Adrenal gland (tissue), 12 donors: ENCODE measurements around the gene PURB. TPM values are rescaled to one million over a fixed set of nuclear protein-coding genes. Genes with fewer than 3 reads are reported as not detected.

ENCODE experiments used
- DNase-seq, 7 donors: peaks; one replicate each; pipeline ENCODE4 v3.0.0-alpha.2; 2019 to 2020
- H3K27ac ChIP-seq, 5 donors: fragments of 200-600 bp; sonication (generic) in 4 of 5; 1 replicate in 3 of 5; 2 replicates in 2 of 5; pipeline versions ENCODE4 v1.5.1 to v1.8.0; 2016 to 2020; ENCODE audit warnings: mild to moderate bottlenecking in 1 of 5
- H3K27me3 ChIP-seq: fragments of 200-600 bp; 2 replicates; pipeline ENCODE4 v1.8.0; 2021
- H3K36me3 ChIP-seq, 2 donors: fragments of 200-600 bp; replicated peaks in 1 of 2; 1 replicate in 1 of 2; 2 replicates in 1 of 2; pipeline versions ENCODE4 v1.5.1 to v1.8.0; 2018 to 2022
- H3K4me1 ChIP-seq, 2 donors: fragments of 200-600 bp; replicated peaks in 1 of 2; 1 replicate in 1 of 2; 2 replicates in 1 of 2; pipeline versions ENCODE4 v1.5.1 to v1.8.0; 2018 to 2021
- H3K4me3 ChIP-seq, 4 donors: fragments of 200-600 bp; sonication (generic) in 3 of 4; one replicate each; pipeline ENCODE4 v1.5.1; 2016 to 2018
- H3K9me3 ChIP-seq, 3 donors: fragments of 200-600 bp; sonication (generic) in 1 of 3; replicated peaks in 1 of 3; 1 replicate in 2 of 3; 2 replicates in 1 of 3; pipeline versions ENCODE4 v1.5.1 to v1.8.0; 2016 to 2021
- POLR2A ChIP-seq, 2 donors: fragments of 450-650 bp; IDR thresholded peaks; one replicate each; pipeline ENCODE4 v1.6.1; 2017; ENCODE audit warnings: antibody characterized with exemption in 2 of 2, mild to moderate bottlenecking in 2 of 2, moderate library complexity in 1 of 2
- WGBS, 4 donors: extraction: QIAGEN DNeasy Blood & Tissue Kit in 2 of 4; methylation state at CpG; one replicate each; pipeline versions ENCODE4 v1.1.5 to v1.1.7; 2013 to 2017; 5-methylcytosine and 5-hydroxymethylcytosine counted together
- intact Hi-C, 2 donors: fragments of 100-400 bp; cut with DNase I; formaldehyde crosslinking; loops; one replicate each; pipeline versions ENCODE4 v1.14.1 to v1.15.0; 2022 to 2023
- polyA plus RNA-seq, 3 donors: library from polyadenylated mRNA; stranded (reverse); fragments of 200-250 nt in 2 of 3; fragments of 350-450 nt in 1 of 3; fragmentation: Illumina TruSeq in 1 of 3; extraction: RNeasy Lipid Tissue Mini Kit (QIAGEN cat#74804) in 1 of 3; gene quantifications; one replicate each; pipeline ENCODE4 v1.2.3, GENCODE V29; 2013 to 2014
- total RNA-seq, 9 donors: library from RNA; depleted of rRNA in 4 of 9; stranded (reverse); fragments of >200 nt in 4 of 9; fragments of 120-200 nt in 1 of 9; fragmentation: NEBNext Ultra II Directional in 1 of 9; extraction: Animal tissue kit (Norgen Biotek cat#: 25700) in 1 of 9; gene quantifications; one replicate each; pipeline versions ENCODE4 v1.1.0 to v1.2.4, GENCODE V29; 2013 to 2023
- TF ChIP-seq, protein P1 (sequence below), 6 experiments: fragments of 450-650 bp in 4 of 6; fragments of 200-600 bp in 2 of 6; sonication (generic) in 1 of 6; IDR thresholded peaks; 1 replicate in 5 of 6; 2 replicates in 1 of 6; pipeline versions ENCODE4 v1.5.1 to v1.8.0; 2016 to 2021; ENCODE audit warnings: antibody characterized with exemption in 6 of 6, mild to moderate bottlenecking in 2 of 6, moderate library complexity in 1 of 6
- donor health status: healthy with polysubstance abuse.
- donor health status: Bipolar disorder and iron deficiency.
- donor health status: DM: yes; HTN: yes; CAD: no.
- donor health status: DM: no; HTN: no; CAD: no.
- donor health status: DM: no; HTN: no; CAD: no.
- donor health status: DM: yes; HTN: yes; CAD: no.

The PURB gene
- total and polyA plus RNA-seq, 12 donors = 4.6 to 23.3 (median 14.5) TPM

DNA sequence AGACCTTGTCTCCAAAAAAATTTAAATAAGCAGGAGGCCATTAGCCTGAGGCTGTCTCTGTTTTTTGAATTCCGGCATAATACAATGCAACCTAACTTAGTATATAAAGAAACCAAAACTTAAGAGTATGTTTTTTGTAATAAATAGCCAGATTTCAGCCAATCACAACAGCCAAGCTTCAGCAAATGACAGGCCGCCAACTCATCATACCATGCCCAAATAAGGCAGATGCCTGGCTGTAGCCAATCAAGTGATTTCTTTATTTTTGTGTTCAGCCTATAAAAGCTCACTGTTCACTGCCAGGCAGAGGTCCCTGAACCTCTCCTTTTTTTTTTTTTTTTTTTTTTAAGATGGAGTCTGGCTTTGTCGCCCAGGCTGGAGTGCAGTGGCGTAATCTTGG, 12.7 kb upstream of the PURB start:
- H3K27ac ChIP-seq = no peak overlapping the region
- TF ChIP-seq, protein P1, sequence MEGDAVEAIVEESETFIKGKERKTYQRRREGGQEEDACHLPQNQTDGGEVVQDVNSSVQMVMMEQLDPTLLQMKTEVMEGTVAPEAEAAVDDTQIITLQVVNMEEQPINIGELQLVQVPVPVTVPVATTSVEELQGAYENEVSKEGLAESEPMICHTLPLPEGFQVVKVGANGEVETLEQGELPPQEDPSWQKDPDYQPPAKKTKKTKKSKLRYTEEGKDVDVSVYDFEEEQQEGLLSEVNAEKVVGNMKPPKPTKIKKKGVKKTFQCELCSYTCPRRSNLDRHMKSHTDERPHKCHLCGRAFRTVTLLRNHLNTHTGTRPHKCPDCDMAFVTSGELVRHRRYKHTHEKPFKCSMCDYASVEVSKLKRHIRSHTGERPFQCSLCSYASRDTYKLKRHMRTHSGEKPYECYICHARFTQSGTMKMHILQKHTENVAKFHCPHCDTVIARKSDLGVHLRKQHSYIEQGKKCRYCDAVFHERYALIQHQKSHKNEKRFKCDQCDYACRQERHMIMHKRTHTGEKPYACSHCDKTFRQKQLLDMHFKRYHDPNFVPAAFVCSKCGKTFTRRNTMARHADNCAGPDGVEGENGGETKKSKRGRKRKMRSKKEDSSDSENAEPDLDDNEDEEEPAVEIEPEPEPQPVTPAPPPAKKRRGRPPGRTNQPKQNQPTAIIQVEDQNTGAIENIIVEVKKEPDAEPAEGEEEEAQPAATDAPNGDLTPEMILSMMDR (IDR thresholded peaks at IDR 0.05) = no peak
- no peak for TF ChIP-seq POLR2A (IDR thresholded peaks at IDR 0.05)
- H3K4me1 ChIP-seq = peaks cover 5 to 9% of the 10 kb centered on the region in 2 donors
- DNase-seq = no peak
- intact Hi-C loops = no loop called here
- no peak overlapping the region for H3K4me3 ChIP-seq
- H3K36me3 ChIP-seq = no peaks in the 10 kb centered on the region
- no peaks in the 10 kb centered on the region for H3K27me3 ChIP-seq
- H3K9me3 ChIP-seq = no peaks in the 10 kb centered on the region
- WGBS, 4 donors = 91 to 97% (median 94%) methylated on average over 4 of the region's 4 CpGs

DNA sequence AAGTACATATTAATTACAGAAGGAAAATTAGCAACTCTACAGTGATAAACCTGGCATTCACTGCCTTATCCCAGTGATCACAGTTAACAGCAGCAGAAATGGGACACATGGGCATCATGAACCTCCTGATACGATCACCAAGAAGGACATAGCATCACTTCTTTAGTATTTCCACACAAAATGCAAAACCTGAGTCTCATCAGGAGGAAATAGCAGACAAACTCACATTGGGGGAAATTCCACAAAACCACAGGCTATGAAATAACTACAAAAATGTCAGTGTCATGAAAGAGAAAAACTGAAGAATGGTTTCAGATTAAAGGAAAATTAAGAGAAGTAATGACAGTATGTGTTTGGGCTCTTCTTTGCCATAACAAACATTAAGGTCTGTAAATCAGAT, 12.0 kb upstream of the PURB start:
- no peak for DNase-seq
- intact Hi-C loops = no loop called here
- TF ChIP-seq, protein P1 (IDR thresholded peaks at IDR 0.05) = no peak
- no peak for TF ChIP-seq POLR2A (IDR thresholded peaks at IDR 0.05)
- H3K9me3 ChIP-seq = no peaks in the 10 kb centered on the region
- no peak overlapping the region for H3K4me3 ChIP-seq
- H3K4me1 ChIP-seq = peaks cover 5 to 9% of the 10 kb centered on the region in 2 donors
- 76 to 95% (median 81%) methylated on average over 1 of the region's 1 CpG for WGBS, 4 donors
- no peaks in the 10 kb centered on the region for H3K27me3 ChIP-seq
- H3K36me3 ChIP-seq = no peaks in the 10 kb centered on the region
- H3K27ac ChIP-seq = no peak overlapping the region

DNA sequence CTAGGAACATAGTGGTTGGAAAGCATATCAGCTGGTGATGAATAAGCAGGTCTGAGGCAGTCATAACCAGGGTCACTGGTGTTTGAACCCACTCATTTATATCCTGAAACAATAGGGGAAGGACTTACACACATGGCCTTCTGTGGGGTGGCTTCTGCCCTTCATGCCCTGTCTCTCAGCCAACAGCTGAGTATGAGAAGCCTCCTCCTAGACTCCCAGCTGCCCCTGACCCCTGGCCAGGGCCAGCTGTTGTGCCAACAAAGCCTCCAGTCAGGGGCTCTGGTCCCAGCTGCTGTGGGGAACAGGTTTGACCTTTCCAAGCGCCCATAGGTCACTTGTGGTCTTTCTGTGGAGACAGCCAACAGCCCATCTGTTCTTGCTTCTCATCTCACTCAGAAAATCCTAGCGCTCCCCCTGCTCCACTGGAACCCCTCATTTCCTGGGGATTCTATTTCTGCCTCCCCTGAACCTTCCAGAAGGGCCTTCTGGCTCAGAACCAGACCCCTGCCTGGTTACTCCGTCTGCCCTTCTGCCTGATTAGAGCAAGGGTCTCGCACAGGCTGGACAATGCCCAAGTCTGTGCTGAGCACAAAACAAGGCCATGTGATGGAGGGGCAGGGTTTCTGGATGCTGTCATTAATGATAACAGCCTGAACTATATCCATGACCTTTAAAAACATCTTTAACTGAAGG, 9.7 kb upstream of the PURB start:
- Histone ChIP-seq H3K27me3 (no peaks in the 10 kb centered on the region), H3K36me3 (no peaks in the 10 kb centered on the region), H3K4me3 (no peak overlapping the region), H3K27ac (peak overlapping the region in 1 of 5 donors; percentile 30), H3K9me3 (no peaks in the 10 kb centered on the region), H3K4me1 (peaks cover 5 to 9% of the 10 kb centered on the region in 2 donors)
- TF ChIP-seq, protein P1 (IDR thresholded peaks at IDR 0.05) = no peak
- no peak for TF ChIP-seq POLR2A (IDR thresholded peaks at IDR 0.05)
- WGBS, 4 donors = 54 to 70% (median 61%) methylated on average over 4 of the region's 4 CpGs
- peak in 1 of 7 donors; percentile 25 for DNase-seq
- intact Hi-C loops = no loop called here

DNA sequence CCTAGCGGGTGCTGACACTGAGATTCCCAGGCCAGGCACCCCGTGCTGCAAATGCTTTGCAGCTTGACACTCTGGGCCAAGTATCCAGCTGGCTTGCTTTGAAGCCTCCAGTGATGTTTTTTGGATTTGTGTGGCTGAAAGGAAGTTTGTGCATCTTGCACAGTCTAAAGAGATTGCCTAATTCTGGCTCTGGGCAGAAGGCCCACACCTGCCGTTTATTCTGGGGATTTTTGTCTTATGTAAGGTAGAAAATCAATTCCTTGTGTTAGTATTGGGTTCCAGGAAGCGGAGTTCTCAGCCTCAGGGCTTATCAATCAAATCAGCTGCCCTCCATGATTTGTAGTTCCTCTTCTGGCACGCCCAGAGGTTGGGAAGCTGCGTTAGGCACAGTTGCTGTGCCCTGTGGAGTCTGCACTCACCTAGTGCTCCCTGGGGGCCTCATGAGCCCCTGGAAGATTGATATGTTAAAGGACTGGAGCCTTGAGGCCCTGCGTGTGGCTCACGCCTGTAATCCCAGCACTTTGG, 8.4 kb upstream of the PURB start:
- Histone ChIP-seq H3K27ac (no peak overlapping the region), H3K4me3 (no peak overlapping the region), H3K27me3 (no peaks in the 10 kb centered on the region), H3K36me3 (no peaks in the 10 kb centered on the region), H3K9me3 (no peaks in the 10 kb centered on the region), H3K4me1 (peaks cover 5 to 9% of the 10 kb centered on the region in 2 donors)
- 69 to 77% (median 75%) methylated on average over 6 to 8 of the region's 8 CpGs for WGBS, 4 donors
- DNase-seq = no peak
- TF ChIP-seq POLR2A (IDR thresholded peaks at IDR 0.05) = no peak
- TF ChIP-seq, protein P1 (IDR thresholded peaks at IDR 0.05) = no peak
- intact Hi-C loops = no loop called here
